Thyroid gland (tissue), 4 donors: ENCODE measurements around the gene CLSTN2. TPM values are rescaled to one million over a fixed set of nuclear protein-coding genes. Genes with fewer than 3 reads are reported as not detected.

Source experiments
- DNase-seq, 2 donors: peaks; one replicate each; pipeline ENCODE4 v3.0.0-alpha.2; 2019
- H3K27ac ChIP-seq, 3 donors: fragments of 200-600 bp; sonication (generic); 1 replicate in 2 of 3; 2 replicates in 1 of 3; pipeline ENCODE4 v1.5.1; 2016 to 2019; ENCODE audit warnings: mild to moderate bottlenecking in 1 of 3, moderate library complexity in 1 of 3
- H3K27me3 ChIP-seq: fragments of 200-600 bp; sonication (generic); one replicate; pipeline ENCODE4 v1.5.1; 2019
- H3K36me3 ChIP-seq, 2 donors: fragments of 200-600 bp; sonication (generic); one replicate each; pipeline ENCODE4 v1.5.1; 2016 to 2019
- H3K4me1 ChIP-seq, 2 donors: fragments of 200-600 bp; sonication (generic); one replicate each; pipeline ENCODE4 v1.5.1; 2017 to 2019
- H3K4me3 ChIP-seq, 3 donors: fragments of 200-600 bp; sonication (generic); replicated peaks in 1 of 3; 1 replicate in 2 of 3; 2 replicates in 1 of 3; pipeline ENCODE4 v1.5.1; 2016; ENCODE audit warnings: mild to moderate bottlenecking in 1 of 3
- H3K9me3 ChIP-seq: fragments of 200-600 bp; sonication (generic); one replicate; pipeline ENCODE4 v1.5.1; 2017
- POLR2A ChIP-seq, 2 donors: fragments of 450-650 bp; IDR thresholded peaks; one replicate each; pipeline ENCODE4 v1.6.1; 2017; ENCODE audit warnings: antibody characterized with exemption in 2 of 2, mild to moderate bottlenecking in 2 of 2, moderate library complexity in 1 of 2
- WGBS, 2 donors: methylation state at CpG; one replicate each; pipeline ENCODE4 v1.1.5; 2017; 5-methylcytosine and 5-hydroxymethylcytosine counted together
- intact Hi-C: fragments of 100-400 bp; cut with DNase I; formaldehyde crosslinking; loops from one replicate; pipeline ENCODE4 v1.15.1; 2023
- total RNA-seq, 4 donors: library from RNA; depleted of rRNA; stranded (reverse); fragments of >200 nt; gene quantifications; one replicate each; pipeline ENCODE4 v1.2.3, GENCODE V29; 2016
- TF ChIP-seq, protein P1 (sequence below), 6 experiments: fragments of 200-600 bp in 3 of 6; fragments of 450-650 bp in 3 of 6; sonication (generic) in 3 of 6; IDR thresholded peaks; one replicate each; pipeline ENCODE4 v1.5.1; 2016 to 2019; ENCODE audit warnings: antibody characterized with exemption in 6 of 6, mild to moderate bottlenecking in 2 of 6, inconsistent platforms in 1 of 6, moderate library complexity in 1 of 6

The CLSTN2 gene
- total RNA-seq, 4 donors from 2014 or later: 9.7 to 32.9 (median 15.5) TPM

DNA sequence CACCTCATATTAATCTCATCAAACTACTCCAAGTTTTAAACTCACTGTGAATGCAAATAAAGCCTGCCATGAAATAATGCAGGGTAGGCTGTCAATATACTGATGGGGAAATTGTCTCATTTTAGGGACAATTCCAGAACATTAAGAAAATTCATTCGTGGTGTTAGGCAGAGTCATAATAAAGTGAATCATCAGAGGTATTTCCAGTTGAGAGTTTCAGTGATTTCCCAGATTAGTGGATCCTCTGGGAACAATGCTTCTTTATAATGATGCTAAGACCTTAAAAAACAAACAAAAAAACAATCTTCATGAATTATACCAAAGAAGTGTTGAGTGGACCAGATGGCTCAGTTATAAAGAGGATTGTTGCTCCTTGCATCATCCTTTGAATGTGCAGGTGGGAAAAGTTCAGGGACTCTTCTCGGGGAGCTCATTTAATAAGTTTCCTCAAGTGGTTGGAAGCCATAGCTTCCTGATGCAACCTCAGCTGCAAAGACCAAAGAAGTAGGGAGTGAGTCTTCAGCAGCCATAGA, 381.9 kb downstream of the CLSTN2 start:
- 76% methylated on average over 2 of the region's 2 CpGs for WGBS, 2 donors
- intact Hi-C loops: no loop called here

GRCh38 chr3:140319739-140320138, 384.8 kb downstream of the CLSTN2 start:
- H3K27ac ChIP-seq: no peak overlapping the region
- intact Hi-C loops: no loop called here
- no peaks in the 10 kb centered on the region for H3K4me1 ChIP-seq
- DNase-seq: no peak
- H3K27me3 ChIP-seq: no peaks in the 10 kb centered on the region
- no peaks in the 10 kb centered on the region for H3K9me3 ChIP-seq
- no peak for TF ChIP-seq POLR2A (IDR thresholded peaks at IDR 0.05)
- TF ChIP-seq, protein P1, sequence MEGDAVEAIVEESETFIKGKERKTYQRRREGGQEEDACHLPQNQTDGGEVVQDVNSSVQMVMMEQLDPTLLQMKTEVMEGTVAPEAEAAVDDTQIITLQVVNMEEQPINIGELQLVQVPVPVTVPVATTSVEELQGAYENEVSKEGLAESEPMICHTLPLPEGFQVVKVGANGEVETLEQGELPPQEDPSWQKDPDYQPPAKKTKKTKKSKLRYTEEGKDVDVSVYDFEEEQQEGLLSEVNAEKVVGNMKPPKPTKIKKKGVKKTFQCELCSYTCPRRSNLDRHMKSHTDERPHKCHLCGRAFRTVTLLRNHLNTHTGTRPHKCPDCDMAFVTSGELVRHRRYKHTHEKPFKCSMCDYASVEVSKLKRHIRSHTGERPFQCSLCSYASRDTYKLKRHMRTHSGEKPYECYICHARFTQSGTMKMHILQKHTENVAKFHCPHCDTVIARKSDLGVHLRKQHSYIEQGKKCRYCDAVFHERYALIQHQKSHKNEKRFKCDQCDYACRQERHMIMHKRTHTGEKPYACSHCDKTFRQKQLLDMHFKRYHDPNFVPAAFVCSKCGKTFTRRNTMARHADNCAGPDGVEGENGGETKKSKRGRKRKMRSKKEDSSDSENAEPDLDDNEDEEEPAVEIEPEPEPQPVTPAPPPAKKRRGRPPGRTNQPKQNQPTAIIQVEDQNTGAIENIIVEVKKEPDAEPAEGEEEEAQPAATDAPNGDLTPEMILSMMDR (IDR thresholded peaks at IDR 0.05): no peak
- H3K36me3 ChIP-seq: no peaks in the 10 kb centered on the region
- WGBS, 2 donors: 46 to 56% methylated on average over 2 of the region's 2 CpGs
- H3K4me3 ChIP-seq: no peak overlapping the region

More for the DNA sequence above, 381.9 kb downstream of the CLSTN2 start:
- TF ChIP-seq, protein P1 (IDR thresholded peaks at IDR 0.05): no peak
- TF ChIP-seq POLR2A (IDR thresholded peaks at IDR 0.05): no peak
- Histone ChIP-seq H3K27me3 (no peaks in the 10 kb centered on the region), H3K9me3 (no peaks in the 10 kb centered on the region), H3K36me3 (no peaks in the 10 kb centered on the region), H3K4me1 (no peaks in the 10 kb centered on the region), H3K4me3 (no peak overlapping the region), H3K27ac (no peak overlapping the region)
- DNase-seq: no peak

- 95 to 100% methylated on average over 1 of the region's 1 CpG for WGBS, 2 donors
- H3K36me3 ChIP-seq: no peaks in the 10 kb centered on the region
- DNase-seq: no peak
- no peak overlapping the region for H3K27ac ChIP-seq
- no peak for TF ChIP-seq POLR2A (IDR thresholded peaks at IDR 0.05)
- TF ChIP-seq, protein P1 (IDR thresholded peaks at IDR 0.05): no peak
- no peak overlapping the region for H3K4me3 ChIP-seq
- H3K4me1 ChIP-seq: no peaks in the 10 kb centered on the region
- H3K9me3 ChIP-seq: no peaks in the 10 kb centered on the region
- no peaks in the 10 kb centered on the region for H3K27me3 ChIP-seq
- intact Hi-C loops: no loop called here
Observed at GRCh38 chr3:140323561-140323960, 388.6 kb downstream of the CLSTN2 start.

GRCh38 chr3:140332131-140332530, 397.1 kb downstream of the CLSTN2 start:
- Histone ChIP-seq H3K36me3 (no peaks in the 10 kb centered on the region), H3K27ac (no peak overlapping the region), H3K4me1 (no peaks in the 10 kb centered on the region), H3K4me3 (no peak overlapping the region), H3K9me3 (no peaks in the 10 kb centered on the region), H3K27me3 (no peaks in the 10 kb centered on the region)
- TF ChIP-seq, protein P1 (IDR thresholded peaks at IDR 0.05): no peak
- TF ChIP-seq POLR2A (IDR thresholded peaks at IDR 0.05): no peak
- DNase-seq: no peak
- WGBS, 2 donors: 52 to 56% methylated on average over 2 of the region's 2 CpGs
- intact Hi-C loops: no loop called here

DNA sequence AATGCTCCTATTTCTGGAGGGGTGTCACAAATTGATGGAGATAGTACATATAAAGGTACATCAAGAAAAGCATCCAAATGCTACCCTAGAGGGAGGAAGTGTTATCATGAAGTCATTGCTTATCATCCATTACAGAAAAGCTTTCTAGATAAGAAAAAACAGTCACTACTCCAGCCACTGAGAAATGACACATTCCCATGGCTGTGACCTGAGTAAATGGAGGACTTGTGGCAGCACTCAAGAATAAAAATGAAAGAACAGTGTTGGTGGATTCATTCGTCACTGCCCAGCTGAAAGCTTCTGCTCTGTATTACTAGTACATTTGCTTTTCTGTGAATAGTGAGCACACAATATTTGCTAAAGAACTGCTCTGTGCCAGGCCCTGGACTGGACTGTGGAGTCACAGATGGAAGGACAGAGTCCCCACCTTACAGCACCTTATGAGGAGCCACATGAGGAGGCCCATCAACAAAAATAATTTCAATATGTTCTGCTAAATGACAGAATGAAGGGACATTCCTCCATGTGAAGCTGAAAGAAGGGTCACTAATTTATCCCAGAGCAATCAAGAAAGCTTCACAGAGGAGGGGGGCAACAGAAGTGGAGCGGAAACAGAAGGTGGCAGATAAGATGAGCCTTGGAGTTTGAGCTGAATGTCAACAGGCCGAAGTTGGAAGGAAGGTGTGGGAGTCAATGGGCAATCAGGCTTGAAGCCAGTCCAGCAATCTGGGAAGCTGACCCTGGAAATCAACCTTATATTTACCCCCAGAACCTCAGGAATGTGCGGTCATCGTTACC, 399.3 kb downstream of the CLSTN2 start:
- WGBS, 2 donors: 78 to 89% methylated on average over 5 of the region's 5 CpGs
- Histone ChIP-seq H3K4me3 (no peak overlapping the region), H3K27me3 (no peaks in the 10 kb centered on the region), H3K9me3 (no peaks in the 10 kb centered on the region), H3K36me3 (no peaks in the 10 kb centered on the region), H3K27ac (no peak overlapping the region), H3K4me1 (no peaks in the 10 kb centered on the region)
- intact Hi-C loops: no loop called here
- no peak for DNase-seq
- TF ChIP-seq POLR2A (IDR thresholded peaks at IDR 0.05): no peak
- TF ChIP-seq, protein P1 (IDR thresholded peaks at IDR 0.05): no peak
